ENCODE measurements around the gene CRPPA. TPM values are rescaled to one million over a fixed set of nuclear protein-coding genes. Genes with fewer than 3 reads are reported as not detected.

CRPPA gene
- total RNA-seq, 3 donors from 2014 or later (not counting 1 experiment from before 2014, with no cell fraction given): 2.1 to 4.7 (median 2.5) TPM

- no peak for TF ChIP-seq CTCF (IDR thresholded peaks at IDR 0.05)
- Mint-ChIP-seq H3K4me1 (no peaks in the 10 kb centered on the region), H3K4me3 (no peak overlapping the region), H3K27me3 (ENCODE audit: low read depth in 2 of 2) (no peaks in the 10 kb centered on the region), H3K9me3 (peaks cover 7 to 14% of the 10 kb centered on the region in 2 donors), H3K27ac (no peak overlapping the region), H3K36me3 (peaks cover 16% of the 10 kb centered on the region)
- 100% methylated on average over 1 of the region's 1 CpG for WGBS (ENCODE audit: insufficient coverage)
- H3K36me3 ChIP-seq (ENCODE audit: control insufficient read depth, insufficient read depth, low read length): no peaks in the 10 kb centered on the region
- H3K27ac ChIP-seq (ENCODE audit: low read length): no peak overlapping the region
- ATAC-seq (no peak), DNase-seq (no peak)
- peaks cover 7% of the 10 kb centered on the region for H3K9me3 ChIP-seq (ENCODE audit: control insufficient read depth, insufficient read depth, low read length)
- H3K27me3 ChIP-seq (ENCODE audit: control insufficient read depth, insufficient read depth, low read length): no peaks in the 10 kb centered on the region
- no peak overlapping the region for H3K4me3 ChIP-seq (ENCODE audit: low read length)
- intact Hi-C loops (cut with micrococcal nuclease): no loop called here
- H3K4me1 ChIP-seq (ENCODE audit: control insufficient read depth, insufficient read depth, low read length): no peaks in the 10 kb centered on the region
Measured at GRCh38 chr7:16404636-16405035, 16.7 kb downstream of the CRPPA start.

GRCh38 chr7:16403475-16403874, 17.9 kb downstream of the CRPPA start:
- H3K27me3 Mint-ChIP-seq (ENCODE audit: low read depth in 2 of 2): no peaks in the 10 kb centered on the region
- H3K27me3 ChIP-seq (ENCODE audit: control insufficient read depth, insufficient read depth, low read length): no peaks in the 10 kb centered on the region
- no peak overlapping the region for H3K27ac Mint-ChIP-seq
- peaks cover 16% of the 10 kb centered on the region for H3K36me3 Mint-ChIP-seq
- no peaks in the 10 kb centered on the region for H3K4me1 Mint-ChIP-seq
- peaks cover 9 to 14% of the 10 kb centered on the region in 2 donors for H3K9me3 Mint-ChIP-seq
- TF ChIP-seq CTCF (IDR thresholded peaks at IDR 0.05): no peak
- DNase-seq: no peak
- no peak overlapping the region for H3K4me3 ChIP-seq (ENCODE audit: low read length)
- no peak overlapping the region for H3K27ac ChIP-seq (ENCODE audit: low read length)
- 100% methylated on average over 1 of the region's 1 CpG for WGBS (ENCODE audit: insufficient coverage)
- no peak for ATAC-seq
- H3K4me1 ChIP-seq (ENCODE audit: control insufficient read depth, insufficient read depth, low read length): no peaks in the 10 kb centered on the region
- intact Hi-C loops (cut with micrococcal nuclease): no loop called here
- H3K4me3 Mint-ChIP-seq: no peak overlapping the region
- H3K36me3 ChIP-seq (ENCODE audit: control insufficient read depth, insufficient read depth, low read length): no peaks in the 10 kb centered on the region
- peaks cover 19% of the 10 kb centered on the region for H3K9me3 ChIP-seq (ENCODE audit: control insufficient read depth, insufficient read depth, low read length)

GRCh38 chr7:16402940-16403339, 18.4 kb downstream of the CRPPA start:
- Histone ChIP-seq H3K9me3 (ENCODE audit: control insufficient read depth, insufficient read depth, low read length) (peaks cover 23% of the 10 kb centered on the region), H3K27me3 (ENCODE audit: control insufficient read depth, insufficient read depth, low read length) (no peaks in the 10 kb centered on the region), H3K4me3 (ENCODE audit: low read length) (no peak overlapping the region), H3K27ac (ENCODE audit: low read length) (no peak overlapping the region), H3K4me1 (ENCODE audit: control insufficient read depth, insufficient read depth, low read length) (no peaks in the 10 kb centered on the region), H3K36me3 (ENCODE audit: control insufficient read depth, insufficient read depth, low read length) (no peaks in the 10 kb centered on the region)
- no peak overlapping the region for H3K4me3 Mint-ChIP-seq
- no peak for TF ChIP-seq CTCF (IDR thresholded peaks at IDR 0.05)
- peaks cover 16% of the 10 kb centered on the region for H3K36me3 Mint-ChIP-seq
- intact Hi-C loops (cut with micrococcal nuclease): no loop called here
- no peaks in the 10 kb centered on the region for H3K4me1 Mint-ChIP-seq
- H3K9me3 Mint-ChIP-seq: peaks cover 11 to 14% of the 10 kb centered on the region in 2 donors
- DNase-seq (no peak), ATAC-seq (no peak)
- H3K27ac Mint-ChIP-seq: no peak overlapping the region
- no peaks in the 10 kb centered on the region for H3K27me3 Mint-ChIP-seq (ENCODE audit: low read depth in 2 of 2)
- WGBS (ENCODE audit: insufficient coverage): 88% methylated on average over 1 of the region's 1 CpG

GRCh38 chr7:16402091-16402490, 19.2 kb downstream of the CRPPA start:
- intact Hi-C loops (cut with micrococcal nuclease): no loop called here
- Mint-ChIP-seq H3K4me1 (no peaks in the 10 kb centered on the region), H3K4me3 (no peak overlapping the region), H3K27me3 (ENCODE audit: low read depth in 2 of 2) (no peaks in the 10 kb centered on the region), H3K27ac (no peak overlapping the region), H3K9me3 (peaks cover 11 to 14% of the 10 kb centered on the region in 2 donors), H3K36me3 (peaks cover 16% of the 10 kb centered on the region)
- no peak for TF ChIP-seq CTCF (IDR thresholded peaks at IDR 0.05)
- DNase-seq (no peak), ATAC-seq (no peak)
- H3K27ac ChIP-seq (ENCODE audit: low read length): no peak overlapping the region
- H3K27me3 ChIP-seq (ENCODE audit: control insufficient read depth, insufficient read depth, low read length): no peaks in the 10 kb centered on the region
- H3K36me3 ChIP-seq (ENCODE audit: control insufficient read depth, insufficient read depth, low read length): no peaks in the 10 kb centered on the region
- H3K9me3 ChIP-seq (ENCODE audit: control insufficient read depth, insufficient read depth, low read length): peaks cover 31% of the 10 kb centered on the region
- no peak overlapping the region for H3K4me3 ChIP-seq (ENCODE audit: low read length)
- no peaks in the 10 kb centered on the region for H3K4me1 ChIP-seq (ENCODE audit: control insufficient read depth, insufficient read depth, low read length)

Measured in natural killer cell (primary cell).